HL-60 (cell line): ENCODE measurements around the gene YY1.

ENCODE experiments used
- DNase-seq, 2 experiments: peaks; one replicate each; pipeline ENCODE4 v3.0.0-alpha.2; 2010 to 2020; ENCODE audit warnings: low read depth in 1 of 2, low spot score in 1 of 2
- H3K27ac ChIP-seq: fragments of 250-450 bp; sonication (Bioruptor Pico); replicated peaks from 2 replicates; pipeline ENCODE4 v1.5.1; 2020; ENCODE audit warnings: mild to moderate bottlenecking, moderate library complexity
- H3K27me3 ChIP-seq: fragments of 250-450 bp; sonication (Bioruptor Pico); 2 replicates; pipeline ENCODE4 v1.5.1; 2021; ENCODE audit warnings: mild to moderate bottlenecking, moderate library complexity; ENCODE audit not compliant: insufficient read depth, poor library complexity, severe bottlenecking
- H3K4me3 ChIP-seq: replicated peaks from 2 replicates; pipeline ENCODE4 v1.5.1; 2011; ENCODE audit warnings: mild to moderate bottlenecking, control low read depth, low read length; ENCODE audit not compliant: insufficient read depth
- GABPA ChIP-seq: IDR thresholded peaks from 2 replicates; pipeline ENCODE4 v1.6.1; 2012; ENCODE audit warnings: low read depth
- POLR2AphosphoS5 ChIP-seq: IDR thresholded peaks from 2 replicates; pipeline ENCODE4 v1.6.1; 2012; ENCODE audit warnings: low read depth
- SPI1 ChIP-seq: IDR thresholded peaks from 2 replicates; pipeline ENCODE4 v1.6.1; 2012; ENCODE audit warnings: low read depth, mild to moderate bottlenecking, borderline replicate concordance
- TF ChIP-seq, protein P1 (sequence below): IDR thresholded peaks from one replicate; pipeline ENCODE4 v1.5.1; 2011; ENCODE audit warnings: low read length, control low read depth, inconsistent platforms; ENCODE audit not compliant: insufficient read depth
- TF ChIP-seq, protein P2 (sequence below): IDR thresholded peaks from 2 replicates; pipeline ENCODE4 v1.6.1; 2012; ENCODE audit warnings: low read depth; ENCODE audit not compliant: insufficient replicate concordance

The YY1 gene

DNA sequence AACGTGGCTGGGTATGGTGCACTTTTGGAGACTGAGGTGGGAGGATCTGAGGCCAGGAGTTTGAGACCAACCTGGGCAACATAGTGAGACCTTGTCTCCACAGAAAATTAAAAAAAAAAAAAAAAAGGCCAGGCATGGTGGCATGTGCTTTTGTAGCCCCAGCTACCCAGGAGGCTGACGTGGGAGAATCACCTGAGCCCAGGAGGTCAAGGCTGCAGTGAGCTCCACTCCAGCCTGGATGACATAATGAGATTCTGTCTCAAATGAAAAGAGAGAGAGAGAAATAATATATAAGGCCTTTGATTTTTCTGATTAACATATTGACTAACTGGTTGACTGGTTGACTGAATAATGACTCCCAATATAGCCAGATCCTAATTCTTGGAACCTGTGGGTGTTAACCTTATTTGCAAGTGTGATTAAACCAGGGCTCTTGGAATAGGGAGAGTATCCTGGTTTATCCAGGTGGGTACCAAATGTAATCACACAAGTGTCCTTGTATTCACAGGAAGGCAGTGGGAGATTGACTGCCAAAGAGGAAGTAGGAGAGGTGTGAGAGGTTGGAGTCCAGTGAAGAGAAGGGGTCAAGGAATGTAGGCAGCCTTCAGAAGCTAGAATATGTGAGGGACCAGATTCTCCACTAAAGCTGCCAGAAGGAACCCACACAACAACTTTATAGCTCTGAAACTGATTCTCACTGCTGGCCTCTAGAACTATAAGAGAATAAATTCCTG, 12.0 kb downstream of the YY1 start:
- TF ChIP-seq GABPA (no peak), SPI1 (no peak), POLR2AphosphoS5 (no peak)
- TF ChIP-seq, protein P1, sequence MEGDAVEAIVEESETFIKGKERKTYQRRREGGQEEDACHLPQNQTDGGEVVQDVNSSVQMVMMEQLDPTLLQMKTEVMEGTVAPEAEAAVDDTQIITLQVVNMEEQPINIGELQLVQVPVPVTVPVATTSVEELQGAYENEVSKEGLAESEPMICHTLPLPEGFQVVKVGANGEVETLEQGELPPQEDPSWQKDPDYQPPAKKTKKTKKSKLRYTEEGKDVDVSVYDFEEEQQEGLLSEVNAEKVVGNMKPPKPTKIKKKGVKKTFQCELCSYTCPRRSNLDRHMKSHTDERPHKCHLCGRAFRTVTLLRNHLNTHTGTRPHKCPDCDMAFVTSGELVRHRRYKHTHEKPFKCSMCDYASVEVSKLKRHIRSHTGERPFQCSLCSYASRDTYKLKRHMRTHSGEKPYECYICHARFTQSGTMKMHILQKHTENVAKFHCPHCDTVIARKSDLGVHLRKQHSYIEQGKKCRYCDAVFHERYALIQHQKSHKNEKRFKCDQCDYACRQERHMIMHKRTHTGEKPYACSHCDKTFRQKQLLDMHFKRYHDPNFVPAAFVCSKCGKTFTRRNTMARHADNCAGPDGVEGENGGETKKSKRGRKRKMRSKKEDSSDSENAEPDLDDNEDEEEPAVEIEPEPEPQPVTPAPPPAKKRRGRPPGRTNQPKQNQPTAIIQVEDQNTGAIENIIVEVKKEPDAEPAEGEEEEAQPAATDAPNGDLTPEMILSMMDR, result no peak
- TF ChIP-seq, protein P2, sequence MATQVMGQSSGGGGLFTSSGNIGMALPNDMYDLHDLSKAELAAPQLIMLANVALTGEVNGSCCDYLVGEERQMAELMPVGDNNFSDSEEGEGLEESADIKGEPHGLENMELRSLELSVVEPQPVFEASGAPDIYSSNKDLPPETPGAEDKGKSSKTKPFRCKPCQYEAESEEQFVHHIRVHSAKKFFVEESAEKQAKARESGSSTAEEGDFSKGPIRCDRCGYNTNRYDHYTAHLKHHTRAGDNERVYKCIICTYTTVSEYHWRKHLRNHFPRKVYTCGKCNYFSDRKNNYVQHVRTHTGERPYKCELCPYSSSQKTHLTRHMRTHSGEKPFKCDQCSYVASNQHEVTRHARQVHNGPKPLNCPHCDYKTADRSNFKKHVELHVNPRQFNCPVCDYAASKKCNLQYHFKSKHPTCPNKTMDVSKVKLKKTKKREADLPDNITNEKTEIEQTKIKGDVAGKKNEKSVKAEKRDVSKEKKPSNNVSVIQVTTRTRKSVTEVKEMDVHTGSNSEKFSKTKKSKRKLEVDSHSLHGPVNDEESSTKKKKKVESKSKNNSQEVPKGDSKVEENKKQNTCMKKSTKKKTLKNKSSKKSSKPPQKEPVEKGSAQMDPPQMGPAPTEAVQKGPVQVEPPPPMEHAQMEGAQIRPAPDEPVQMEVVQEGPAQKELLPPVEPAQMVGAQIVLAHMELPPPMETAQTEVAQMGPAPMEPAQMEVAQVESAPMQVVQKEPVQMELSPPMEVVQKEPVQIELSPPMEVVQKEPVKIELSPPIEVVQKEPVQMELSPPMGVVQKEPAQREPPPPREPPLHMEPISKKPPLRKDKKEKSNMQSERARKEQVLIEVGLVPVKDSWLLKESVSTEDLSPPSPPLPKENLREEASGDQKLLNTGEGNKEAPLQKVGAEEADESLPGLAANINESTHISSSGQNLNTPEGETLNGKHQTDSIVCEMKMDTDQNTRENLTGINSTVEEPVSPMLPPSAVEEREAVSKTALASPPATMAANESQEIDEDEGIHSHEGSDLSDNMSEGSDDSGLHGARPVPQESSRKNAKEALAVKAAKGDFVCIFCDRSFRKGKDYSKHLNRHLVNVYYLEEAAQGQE, result no peak
- Histone ChIP-seq H3K27me3 (no peaks in the 10 kb centered on the region), H3K4me3 (no peak overlapping the region), H3K27ac (no peak overlapping the region)
- no peak for DNase-seq

DNA sequence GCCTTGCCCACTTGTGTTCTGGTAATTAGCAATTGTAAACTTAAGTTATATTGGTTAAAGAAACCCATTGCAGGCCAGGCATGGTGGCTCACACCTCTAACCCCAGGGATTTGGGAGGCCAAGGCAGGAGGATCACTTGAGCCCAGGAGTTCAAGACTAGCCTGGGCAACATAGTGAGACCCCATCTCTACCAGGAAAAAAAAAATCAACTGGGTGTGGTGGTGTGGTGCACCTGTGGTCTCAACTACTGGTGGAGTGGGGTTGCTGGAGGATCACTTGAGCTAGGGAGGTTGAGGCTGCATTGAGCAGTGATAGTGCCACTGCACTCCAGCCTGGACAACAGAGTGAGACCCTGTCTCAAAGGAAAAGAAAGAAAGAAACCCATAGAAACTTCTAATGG, 13.7 kb downstream of the YY1 start:
- no peak overlapping the region for H3K4me3 ChIP-seq
- DNase-seq, result no peak
- no peaks in the 10 kb centered on the region for H3K27me3 ChIP-seq
- TF ChIP-seq, protein P2, result no peak
- TF ChIP-seq GABPA (no peak), POLR2AphosphoS5 (no peak)
- H3K27ac ChIP-seq, result no peak overlapping the region

DNA sequence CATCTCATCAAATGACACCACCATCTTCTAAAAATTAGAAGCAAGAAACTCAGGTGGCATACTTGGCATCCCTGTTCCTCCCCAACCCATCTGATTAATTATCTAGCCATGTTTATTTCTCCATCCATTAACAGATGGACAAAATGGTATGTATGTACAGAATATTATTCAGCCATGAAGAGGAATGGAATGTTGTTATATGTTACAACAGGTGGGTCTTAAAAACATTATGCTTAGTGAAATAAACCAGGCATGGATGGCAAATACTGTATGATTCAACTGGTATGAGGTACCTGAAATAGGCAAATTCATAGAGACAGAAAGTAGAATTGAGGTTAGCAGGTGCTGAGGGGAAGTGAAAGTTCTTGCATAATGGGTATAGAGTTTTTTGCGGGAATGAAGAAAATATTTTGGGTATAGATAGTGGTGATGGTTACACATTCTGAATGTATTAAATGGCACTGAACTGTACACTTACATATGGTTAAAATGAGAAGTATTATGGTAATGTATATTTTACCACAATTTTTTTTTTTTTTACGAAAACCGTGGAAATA, 17.5 kb downstream of the YY1 start:
- TF ChIP-seq GABPA (no peak), SPI1 (0 out of 2 replicates have a peak, but pooled peaks have one; percentile 38)
- no peak for DNase-seq
- no peak overlapping the region for H3K27ac ChIP-seq
- H3K27me3 ChIP-seq, result no peaks in the 10 kb centered on the region
- no peak overlapping the region for H3K4me3 ChIP-seq

DNA sequence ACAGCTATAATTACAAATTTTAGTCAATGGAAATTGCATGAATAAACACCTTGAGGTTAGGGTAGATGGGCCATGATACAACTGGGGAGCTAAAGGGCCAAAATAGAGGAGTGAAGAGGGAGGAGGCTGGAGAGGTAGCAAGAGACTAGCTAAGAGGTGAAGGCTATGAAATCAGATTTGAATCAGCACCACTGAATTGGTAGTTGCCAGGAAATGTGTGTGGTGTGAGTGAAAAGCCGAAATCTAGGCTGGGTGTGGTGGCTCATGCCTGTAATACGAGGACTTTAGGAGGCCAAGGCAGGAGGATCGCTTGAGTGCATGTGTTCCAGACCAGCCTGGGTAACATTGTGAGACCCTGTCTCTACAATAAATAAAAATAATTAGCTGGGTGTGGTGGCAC, 22.7 kb downstream of the YY1 start:
- Histone ChIP-seq H3K27me3 (no peaks in the 10 kb centered on the region), H3K4me3 (no peak overlapping the region), H3K27ac (no peak overlapping the region)
- DNase-seq, result no peak
- no peak for TF ChIP-seq GABPA
- no peak for TF ChIP-seq POLR2AphosphoS5
- TF ChIP-seq, protein P2, result no peak
- TF ChIP-seq, protein P1, result no peak
- no peak for TF ChIP-seq SPI1
